HepG2 (cell line): ENCODE measurements around the gene PLVAP. TPM values are rescaled to one million over a fixed set of nuclear protein-coding genes. Genes with fewer than 3 reads are reported as not detected.
A peak's percentile ranks its signal among the peaks of the same experiment; 100 is the strongest.

ENCODE experiments used
- ARID2 ChIP-seq: sonication (generic); formaldehyde crosslinking; IDR thresholded peaks from 2 replicates; pipeline ENCODE4 v1.8.1; 2022; ENCODE audit warnings: mild to moderate bottlenecking, missing genetic modification reagents, borderline replicate concordance
- BCL6 ChIP-seq: IDR thresholded peaks from 2 replicates; pipeline ENCODE4 v1.6.1; 2016; ENCODE audit warnings: missing genetic modification reagents, missing compliant biosample characterization
- ELF3 ChIP-seq: IDR thresholded peaks from 2 replicates; pipeline ENCODE4 v1.6.1; 2016; ENCODE audit warnings: missing genetic modification reagents, missing compliant biosample characterization
- FOXO1 ChIP-seq: sonication (generic); formaldehyde crosslinking; IDR thresholded peaks from 2 replicates; pipeline ENCODE4 v1.4.0; 2020; ENCODE audit warnings: missing genetic modification reagents
- KLF12 ChIP-seq: sonication (generic); formaldehyde crosslinking; IDR thresholded peaks from 2 replicates; pipeline ENCODE4 v1.4.0; 2020; ENCODE audit warnings: missing genetic modification reagents, borderline replicate concordance
- KMT2B ChIP-seq: IDR thresholded peaks from 2 replicates; pipeline ENCODE4 v1.6.1; 2016; ENCODE audit warnings: missing genetic modification reagents, missing compliant biosample characterization
- MEF2D ChIP-seq: sonication (generic); formaldehyde crosslinking; IDR thresholded peaks from 2 replicates; pipeline ENCODE4 v1.5.1; 2020; ENCODE audit warnings: mild to moderate bottlenecking, missing genetic modification reagents
- MTF1 ChIP-seq: sonication (generic); formaldehyde crosslinking; IDR thresholded peaks from 2 replicates; pipeline ENCODE4 v1.5.0; 2020; ENCODE audit warnings: missing genetic modification reagents
- NFIB ChIP-seq: sonication (generic); formaldehyde crosslinking; IDR thresholded peaks from 2 replicates; pipeline ENCODE4 v1.9.0; 2021; ENCODE audit warnings: missing genetic modification reagents, mild to moderate bottlenecking, borderline replicate concordance
- NRL ChIP-seq: sonication (generic); formaldehyde crosslinking; IDR thresholded peaks from 2 replicates; pipeline ENCODE4 v1.5.0; 2020; ENCODE audit warnings: missing genetic modification reagents, mild to moderate bottlenecking, moderate library complexity, borderline replicate concordance
- RAD21 ChIP-seq: fragments of 450-650 bp; formaldehyde crosslinking; IDR thresholded peaks from 2 replicates; pipeline ENCODE4 v1.5.0; 2020; ENCODE audit warnings: mild to moderate bottlenecking
- RBM22 ChIP-seq: fragments of 200-400 bp; formaldehyde crosslinking; optimal IDR thresholded peaks from 2 replicates; pipeline ENCODE3; 2017; ENCODE audit warnings: mild to moderate bottlenecking, low read length, moderate library complexity
- RXRA ChIP-seq: sonication (generic); formaldehyde crosslinking; IDR thresholded peaks from 2 replicates; pipeline ENCODE4 v1.5.1; 2020; ENCODE audit warnings: missing genetic modification reagents
- RXRB ChIP-seq: IDR thresholded peaks from 2 replicates; pipeline ENCODE4 v1.6.1; 2016; ENCODE audit warnings: borderline replicate concordance, missing genetic modification reagents, missing compliant biosample characterization
- ZFY ChIP-seq: sonication (generic); formaldehyde crosslinking; IDR thresholded peaks from 2 replicates; pipeline ENCODE4 v1.4.0; 2020; ENCODE audit warnings: missing genetic modification reagents
- ZNF142 ChIP-seq: sonication (generic); formaldehyde crosslinking; IDR thresholded peaks from 2 replicates; pipeline ENCODE4 v1.4.0; 2020; ENCODE audit warnings: missing genetic modification reagents
- ZNF460 ChIP-seq: sonication (generic); formaldehyde crosslinking; IDR thresholded peaks from 2 replicates; pipeline ENCODE4 v1.5.1; 2020; ENCODE audit warnings: missing genetic modification reagents, mild to moderate bottlenecking, borderline replicate concordance
- ZNF574 ChIP-seq: sonication (generic); formaldehyde crosslinking; IDR thresholded peaks from 2 replicates; pipeline ENCODE4 v1.4.0; 2020; ENCODE audit warnings: missing genetic modification reagents
- ZNF652 ChIP-seq: IDR thresholded peaks from 2 replicates; pipeline ENCODE4 v1.6.1; 2016; ENCODE audit warnings: low read depth, borderline replicate concordance
- ZNF670 ChIP-seq: sonication (generic); formaldehyde crosslinking; IDR thresholded peaks from 2 replicates; pipeline ENCODE4 v1.8.0; 2022; ENCODE audit warnings: mild to moderate bottlenecking, missing genetic modification reagents, borderline replicate concordance
- polyA plus RNA-seq, 8 experiments: library from polyadenylated mRNA; depleted of rRNA in 3 of 8; stranded (reverse) in 7 of 8; unstranded in 1 of 8; fragments of >200 nt; fragmentation: Illumina TruSeq in 4 of 8; extraction: Trizol in 4 of 8; gene quantifications; 2 replicates each; pipeline versions ENCODE4 v1.2.1 to v1.2.3, GENCODE V29; 2011 to 2016; ENCODE audit warnings: low read depth in 4 of 8, missing spikeins in 1 of 8, mixed read lengths in 1 of 8; ENCODE audit not compliant: insufficient read depth in 1 of 8
- total RNA-seq, 5 experiments: library from RNA; depleted of rRNA; stranded (reverse); fragments of >200 nt; fragmentation: Illumina TruSeq; extraction: Trizol; gene quantifications; 2 replicates each; pipeline ENCODE4 v1.2.3, GENCODE V29; 2016; ENCODE audit warnings: low read depth in 1 of 5
- TF ChIP-seq, protein P1 (sequence below): sonication (generic); formaldehyde crosslinking; IDR thresholded peaks from 2 replicates; pipeline ENCODE4 v1.5.0; 2020; ENCODE audit warnings: missing genetic modification reagents, mild to moderate bottlenecking, borderline replicate concordance

PLVAP gene
- total and polyA plus RNA-seq, 2 of the 13 experiments (the other 11 are each of a cell fraction or from before 2014, with no cell fraction given) = 0.26 TPM; not detected in 1

GRCh38 chr19:17346109-17346671 is 31.0 kb downstream of the PLVAP start (continued):
- no peak for TF ChIP-seq NFIB (CRISPR knock-in tag)
- TF ChIP-seq ZNF652 (CRISPR knock-in tag) = peak; percentile 89
- no peak for TF ChIP-seq ARID2
- no peak for TF ChIP-seq RBM22
- TF ChIP-seq ZFY = peak; percentile 55; the same call in 1 of the 2 replicates
- peak; percentile 81 for TF ChIP-seq RAD21 (CRISPR knock-in tag)
- TF ChIP-seq ZNF142 = 0 out of 2 replicates have a peak, but pooled peaks have one; percentile 57
- 0 out of 2 replicates have a peak, but pooled peaks have one; percentile 41 for TF ChIP-seq NRL (CRISPR knock-in tag)
- TF ChIP-seq ELF3 (CRISPR knock-in tag) = peak; percentile 45; the same call in 1 of the 2 replicates
- TF ChIP-seq FOXO1 (CRISPR knock-in tag) = 0 out of 2 replicates have a peak, but pooled peaks have one; percentile 56
- 0 out of 2 replicates have a peak, but pooled peaks have one; percentile 21 for TF ChIP-seq KMT2B (CRISPR knock-in tag)
- no peak for TF ChIP-seq MEF2D (CRISPR knock-in tag)
- peak; percentile 45; the same call in 1 of the 2 replicates for TF ChIP-seq RXRA (CRISPR knock-in tag)
- peak; percentile 36; the same call in 1 of the 2 replicates for TF ChIP-seq RXRB (CRISPR knock-in tag)
- no peak for TF ChIP-seq ZNF460 (CRISPR knock-in tag)
- no peak for TF ChIP-seq BCL6 (CRISPR knock-in tag)
- TF ChIP-seq MTF1 (CRISPR knock-in tag) = no peak
- no peak for TF ChIP-seq ZNF670
- TF ChIP-seq, protein P1, sequence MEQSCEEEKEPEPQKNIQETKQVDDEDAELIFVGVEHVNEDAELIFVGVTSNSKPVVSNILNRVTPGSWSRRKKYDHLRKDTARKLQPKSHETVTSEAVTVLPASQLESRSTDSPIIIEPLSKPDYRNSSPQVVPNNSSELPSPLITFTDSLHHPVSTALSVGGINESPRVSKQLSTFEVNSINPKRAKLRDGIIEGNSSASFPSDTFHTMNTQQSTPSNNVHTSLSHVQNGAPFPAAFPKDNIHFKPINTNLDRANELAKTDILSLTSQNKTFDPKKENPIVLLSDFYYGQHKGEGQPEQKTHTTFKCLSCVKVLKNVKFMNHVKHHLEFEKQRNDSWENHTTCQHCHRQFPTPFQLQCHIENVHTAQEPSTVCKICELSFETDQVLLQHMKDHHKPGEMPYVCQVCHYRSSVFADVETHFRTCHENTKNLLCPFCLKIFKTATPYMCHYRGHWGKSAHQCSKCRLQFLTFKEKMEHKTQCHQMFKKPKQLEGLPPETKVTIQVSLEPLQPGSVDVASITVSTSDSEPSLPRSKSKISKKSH (CRISPR knock-in tag) = peak; percentile 71
- TF ChIP-seq ZNF574 (CRISPR knock-in tag) = 0 out of 2 replicates have a peak, but pooled peaks have one; percentile 34
- TF ChIP-seq KLF12 = peak; percentile 59; the same call in 1 of the 2 replicates
